ENCODE results near the gene FOXP1. TPM values are rescaled to one million over a fixed set of nuclear protein-coding genes. Genes with fewer than 3 reads are reported as not detected.

FOXP1 gene
- total RNA-seq, 2 experiments from 2014 or later: 203 to 205 TPM

DNA sequence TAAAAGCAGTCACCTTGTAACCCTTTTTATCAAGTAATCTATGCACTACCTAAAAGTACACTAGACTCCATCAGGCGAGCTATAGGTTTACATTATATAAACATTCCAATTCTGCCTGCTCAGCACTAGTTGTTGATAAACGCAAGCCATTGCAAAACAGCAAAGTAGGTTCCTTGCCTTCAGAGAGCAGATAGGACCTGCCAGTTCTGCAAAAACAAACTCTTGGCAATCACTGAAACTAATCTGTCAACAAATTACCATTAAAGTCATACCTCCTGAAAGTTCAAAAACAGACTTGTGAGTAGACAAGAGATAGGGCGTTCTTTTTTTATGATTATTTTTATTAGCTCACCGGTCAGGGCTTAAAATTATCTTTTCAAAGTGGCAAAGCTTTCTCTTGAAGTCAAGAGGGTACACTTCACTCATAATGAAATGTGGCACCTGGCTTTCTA, 392.5 kb downstream of the FOXP1 start:
- H3K27ac Mint-ChIP-seq: peak overlapping the region; percentile 66
- H3K36me3 Mint-ChIP-seq: peaks cover 74% of the 10 kb centered on the region
- no peaks in the 10 kb centered on the region for H3K27me3 Mint-ChIP-seq
- H3K4me3 Mint-ChIP-seq: no peak overlapping the region
- H3K9me3 Mint-ChIP-seq: peaks cover 5% of the 10 kb centered on the region
- no peak for DNase-seq
- peaks cover 72% of the 10 kb centered on the region for H3K4me1 Mint-ChIP-seq

DNA sequence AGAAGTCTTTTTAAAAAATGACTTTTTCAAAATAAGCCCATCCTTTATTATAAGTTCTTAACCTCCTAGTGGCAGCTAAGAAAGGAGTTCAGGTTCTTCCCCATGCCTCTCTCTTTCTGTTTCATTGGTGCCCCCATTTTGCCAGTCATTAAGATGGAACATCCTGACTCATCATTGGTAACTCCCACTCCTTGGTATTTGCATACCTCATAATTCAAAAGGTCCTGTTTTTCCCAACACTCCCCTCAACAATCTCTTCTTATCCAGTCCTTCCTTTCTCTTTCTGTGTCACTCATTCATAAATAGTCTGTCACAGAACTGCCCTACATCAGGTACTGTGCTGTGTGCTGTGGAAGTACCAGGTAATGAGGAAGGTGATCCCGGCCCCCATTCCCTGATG, 394.0 kb downstream of the FOXP1 start:
- H3K4me1 Mint-ChIP-seq: peaks cover 75% of the 10 kb centered on the region
- no peaks in the 10 kb centered on the region for H3K27me3 Mint-ChIP-seq
- H3K27ac Mint-ChIP-seq: peak overlapping the region; percentile 90
- peaks cover 5% of the 10 kb centered on the region for H3K9me3 Mint-ChIP-seq
- DNase-seq: peak; percentile 20
- peaks cover 75% of the 10 kb centered on the region for H3K36me3 Mint-ChIP-seq
- H3K4me3 Mint-ChIP-seq: peak overlapping the region; percentile 12

DNA sequence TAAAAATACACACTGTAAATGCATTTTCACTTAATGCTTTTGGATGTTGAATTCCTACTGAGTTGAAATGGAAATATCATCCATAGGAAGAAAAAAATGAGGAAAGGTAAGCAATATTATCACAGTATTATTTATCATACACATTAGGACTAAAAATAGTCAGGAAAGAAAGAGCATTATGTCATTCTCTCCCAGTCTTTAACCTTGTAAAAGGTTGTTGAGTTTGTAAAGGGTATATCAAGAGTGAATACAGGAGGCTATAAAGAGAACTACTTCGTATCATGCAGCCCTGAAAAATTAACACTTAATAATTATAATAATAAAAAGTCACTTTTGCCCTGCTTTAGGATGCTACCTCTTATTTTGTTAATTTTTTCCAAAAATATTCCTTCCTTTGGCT, 395.8 kb downstream of the FOXP1 start:
- Mint-ChIP-seq H3K9me3 (peaks cover 3% of the 10 kb centered on the region), H3K4me1 (peaks cover 64% of the 10 kb centered on the region), H3K27me3 (no peaks in the 10 kb centered on the region), H3K36me3 (peaks cover 75% of the 10 kb centered on the region), H3K4me3 (no peak overlapping the region), H3K27ac (peak overlapping the region; percentile 90)
- no peak for DNase-seq

DNA sequence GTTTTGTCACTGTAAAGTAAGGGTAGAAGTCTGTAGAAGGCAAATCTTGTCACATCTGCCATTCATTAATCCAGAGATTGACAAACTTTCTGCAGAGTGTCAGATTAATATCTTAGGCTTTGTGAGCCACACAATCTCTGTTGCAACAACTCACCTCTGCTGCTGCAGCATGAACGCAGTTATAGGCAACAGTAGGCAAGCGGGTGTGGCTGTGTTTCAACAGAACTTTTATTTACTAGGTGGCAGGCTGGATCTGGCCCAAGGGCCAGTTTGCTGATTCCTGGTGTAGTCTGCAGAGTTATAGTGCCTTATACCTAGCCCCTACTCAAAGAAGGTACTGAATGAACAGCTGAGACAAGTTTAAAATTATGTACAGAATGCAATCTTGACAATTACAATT, 396.7 kb downstream of the FOXP1 start:
- DNase-seq: no peak
- H3K27me3 Mint-ChIP-seq: no peaks in the 10 kb centered on the region
- H3K4me3 Mint-ChIP-seq: no peak overlapping the region
- peaks cover 66% of the 10 kb centered on the region for H3K36me3 Mint-ChIP-seq
- H3K9me3 Mint-ChIP-seq: peaks cover 3% of the 10 kb centered on the region
- peak overlapping the region; percentile 51 for H3K27ac Mint-ChIP-seq
- peaks cover 59% of the 10 kb centered on the region for H3K4me1 Mint-ChIP-seq

DNA sequence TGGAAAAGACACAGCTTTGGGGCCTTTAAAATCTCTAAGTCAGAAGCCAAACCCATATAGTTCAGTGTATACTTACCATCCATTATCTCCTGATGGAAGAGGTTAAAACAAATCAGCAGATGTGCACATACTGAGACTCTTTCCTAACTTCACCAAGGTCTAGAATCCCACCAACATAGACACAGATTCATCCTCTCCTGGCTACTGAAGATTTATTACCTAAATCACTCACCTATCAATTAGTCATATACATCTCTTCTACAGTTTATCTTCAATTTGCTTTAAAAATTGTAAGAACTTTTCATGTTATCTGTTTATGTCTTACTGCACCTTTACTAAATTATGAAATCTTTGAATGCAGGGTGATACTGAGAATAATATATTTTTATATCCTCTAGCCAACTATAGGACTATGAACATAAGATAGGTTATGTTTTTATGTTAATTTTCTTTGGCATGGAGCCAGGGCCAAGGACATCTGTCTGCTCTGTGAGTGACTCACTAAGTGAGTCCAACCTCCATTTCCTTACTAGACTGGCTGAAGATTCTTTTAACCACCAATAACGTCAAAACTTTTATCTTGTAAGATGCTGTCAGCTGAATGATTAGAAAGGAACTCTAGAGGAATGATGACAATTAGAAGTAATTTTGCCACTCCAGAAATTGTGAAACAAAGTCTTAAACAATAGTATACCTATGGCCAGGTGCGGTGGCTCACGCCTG, 397.6 kb downstream of the FOXP1 start:
- DNase-seq: no peak
- H3K4me3 Mint-ChIP-seq: no peak overlapping the region
- peaks cover 52% of the 10 kb centered on the region for H3K4me1 Mint-ChIP-seq
- peaks cover 68% of the 10 kb centered on the region for H3K36me3 Mint-ChIP-seq
- peak overlapping the region; percentile 76 for H3K27ac Mint-ChIP-seq
- H3K27me3 Mint-ChIP-seq: no peaks in the 10 kb centered on the region
- peaks cover 3% of the 10 kb centered on the region for H3K9me3 Mint-ChIP-seq

DNA sequence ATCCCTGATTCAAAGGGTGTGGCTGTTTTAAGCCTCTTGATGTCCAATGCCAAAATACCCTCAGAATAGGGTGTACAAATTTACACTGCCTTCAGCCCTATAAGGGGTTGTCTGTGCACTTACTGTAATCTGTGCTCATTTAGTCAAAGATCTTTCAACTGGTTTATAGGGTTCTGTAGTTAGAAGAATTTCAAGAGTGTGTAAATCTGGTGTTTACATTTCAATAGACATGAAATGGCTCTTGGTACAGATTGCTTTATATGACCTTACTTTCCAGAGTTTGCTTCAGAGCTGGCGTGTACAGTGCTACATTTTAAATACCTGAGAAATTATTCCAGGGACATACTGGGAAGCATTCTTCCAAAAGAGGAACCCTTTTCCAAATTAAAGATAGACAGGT, 399.3 kb downstream of the FOXP1 start:
- Mint-ChIP-seq H3K27ac (no peak overlapping the region), H3K9me3 (peaks cover 3% of the 10 kb centered on the region), H3K4me3 (no peak overlapping the region), H3K27me3 (no peaks in the 10 kb centered on the region), H3K36me3 (peaks cover 71% of the 10 kb centered on the region), H3K4me1 (peaks cover 51% of the 10 kb centered on the region)
- DNase-seq: no peak

DNA sequence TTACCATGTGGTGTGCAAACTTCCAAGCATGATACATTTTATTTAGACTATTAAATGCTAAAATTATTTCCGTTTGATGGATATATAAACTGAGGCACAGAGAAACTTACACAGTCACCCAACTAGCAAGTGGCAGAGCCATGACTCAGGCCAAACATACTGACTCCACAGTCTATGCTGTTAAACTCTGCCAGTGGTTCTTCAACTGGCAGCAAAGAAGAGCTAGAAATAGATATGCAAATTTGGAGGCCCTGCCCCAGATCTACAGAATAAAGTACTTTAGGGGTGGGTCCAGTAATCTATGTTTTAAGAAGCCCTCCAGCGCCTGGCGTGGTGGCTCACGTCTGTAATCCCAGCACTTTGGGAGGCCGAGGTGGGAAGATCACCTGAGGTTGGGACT, 400.0 kb downstream of the FOXP1 start:
- Mint-ChIP-seq H3K9me3 (no peaks in the 10 kb centered on the region), H3K27ac (peak overlapping the region; percentile 29), H3K4me3 (no peak overlapping the region), H3K27me3 (no peaks in the 10 kb centered on the region), H3K36me3 (peaks cover 67% of the 10 kb centered on the region), H3K4me1 (peaks cover 45% of the 10 kb centered on the region)
- no peak for DNase-seq

DNA sequence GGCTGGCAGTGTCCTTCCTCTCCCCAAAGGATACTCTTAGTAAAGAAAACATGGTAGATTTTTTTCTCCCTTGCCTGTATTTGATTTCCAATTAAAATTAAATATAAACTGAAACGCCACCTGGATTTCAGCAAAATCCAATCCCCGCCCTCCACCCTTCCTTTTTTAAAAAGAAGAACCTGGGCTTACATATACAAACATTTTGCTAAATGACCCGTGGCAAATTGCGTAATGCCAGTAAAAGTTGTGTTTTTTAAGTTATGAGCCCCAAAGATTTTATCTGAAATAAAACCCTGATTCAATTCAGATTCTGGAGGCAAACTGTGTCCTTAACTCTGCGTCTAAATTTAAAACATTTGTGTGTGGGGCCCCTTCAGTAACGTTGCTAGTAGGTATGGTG, 403.0 kb downstream of the FOXP1 start:
- H3K27me3 Mint-ChIP-seq: no peaks in the 10 kb centered on the region
- H3K4me3 Mint-ChIP-seq: no peak overlapping the region
- H3K27ac Mint-ChIP-seq: peak overlapping the region; percentile 10
- no peak for DNase-seq
- H3K4me1 Mint-ChIP-seq: peaks cover 43% of the 10 kb centered on the region
- no peaks in the 10 kb centered on the region for H3K9me3 Mint-ChIP-seq
- peaks cover 65% of the 10 kb centered on the region for H3K36me3 Mint-ChIP-seq

DNA sequence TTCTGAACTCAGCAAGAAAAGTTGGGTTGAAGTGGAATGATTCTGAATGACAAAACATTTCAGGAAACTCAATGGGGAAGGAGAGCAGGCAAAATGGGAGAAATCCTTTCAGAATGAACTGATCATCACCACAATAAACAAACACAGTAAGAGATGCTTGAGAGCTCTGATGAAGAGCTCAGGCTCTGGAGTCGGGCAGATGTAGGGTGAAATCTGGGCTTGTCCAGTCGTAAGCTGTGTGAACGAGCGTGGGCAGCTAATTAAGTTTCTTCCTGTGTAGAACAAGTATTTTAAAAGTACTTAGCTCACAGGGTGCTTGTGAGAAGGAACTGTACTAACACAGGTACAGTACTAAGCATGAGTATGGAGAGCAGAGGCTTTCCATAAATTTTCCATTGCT, 406.2 kb downstream of the FOXP1 start:
- peaks cover 65% of the 10 kb centered on the region for H3K36me3 Mint-ChIP-seq
- H3K4me3 Mint-ChIP-seq: no peak overlapping the region
- peak overlapping the region; percentile 22 for H3K27ac Mint-ChIP-seq
- DNase-seq: no peak
- peaks cover 56% of the 10 kb centered on the region for H3K4me1 Mint-ChIP-seq
- no peaks in the 10 kb centered on the region for H3K9me3 Mint-ChIP-seq
- no peaks in the 10 kb centered on the region for H3K27me3 Mint-ChIP-seq

DNA sequence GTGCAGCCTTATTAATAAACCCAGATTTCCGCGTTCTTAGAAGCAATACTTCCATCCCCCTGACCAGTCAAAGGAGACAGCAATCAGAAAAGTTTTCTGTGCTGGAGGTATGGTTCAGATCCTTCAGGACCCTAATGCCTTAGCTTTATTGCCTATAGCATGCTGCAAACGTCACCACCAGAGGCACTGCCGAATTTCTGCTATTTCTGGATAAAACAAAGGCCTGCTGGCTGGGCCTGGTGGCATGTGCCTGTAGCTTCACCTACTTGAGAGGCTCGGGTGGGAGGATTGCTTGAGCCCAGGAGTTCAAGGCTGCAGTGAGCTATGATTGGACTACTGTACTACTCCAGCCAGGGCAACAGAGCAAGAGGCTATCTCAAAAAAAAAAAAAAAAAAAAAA, 407.2 kb downstream of the FOXP1 start:
- DNase-seq: no peak
- Mint-ChIP-seq H3K27ac (no peak overlapping the region), H3K4me1 (peaks cover 60% of the 10 kb centered on the region), H3K9me3 (no peaks in the 10 kb centered on the region), H3K27me3 (no peaks in the 10 kb centered on the region), H3K4me3 (no peak overlapping the region), H3K36me3 (peaks cover 68% of the 10 kb centered on the region)

DNA sequence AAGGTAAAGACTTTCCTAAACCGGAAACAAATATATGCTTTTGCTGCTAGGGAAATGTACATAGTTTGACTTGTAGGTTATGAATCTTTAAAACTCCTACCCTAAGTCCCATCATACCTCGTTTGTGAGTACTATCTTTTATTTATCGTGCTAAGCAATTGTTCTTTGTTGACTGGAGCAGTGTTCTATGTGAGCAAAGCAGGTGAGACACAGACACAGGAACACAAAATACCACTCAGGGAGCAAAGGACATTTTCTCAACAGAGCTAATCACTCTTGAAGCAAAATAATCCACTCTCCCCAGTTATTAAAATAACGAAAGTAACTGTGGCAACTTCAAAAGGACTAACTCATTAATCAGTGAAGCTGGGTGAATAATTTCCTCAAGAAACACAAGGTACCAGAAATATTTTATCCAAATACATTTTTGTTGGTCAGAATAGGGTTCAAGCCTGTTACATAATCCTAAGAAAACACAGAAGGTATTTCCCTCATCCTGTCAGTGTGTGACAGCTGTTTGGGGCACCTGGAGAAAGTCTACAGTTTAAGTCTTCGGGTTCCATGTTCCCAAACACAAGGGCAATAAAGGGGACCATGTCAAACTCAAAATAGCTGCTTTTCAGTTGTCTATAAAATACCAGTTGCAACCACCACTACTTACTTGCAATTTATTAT, 407.7 kb downstream of the FOXP1 start:
- no peak overlapping the region for H3K4me3 Mint-ChIP-seq
- H3K27me3 Mint-ChIP-seq: no peaks in the 10 kb centered on the region
- peaks cover 58% of the 10 kb centered on the region for H3K4me1 Mint-ChIP-seq
- H3K27ac Mint-ChIP-seq: peak overlapping the region; percentile 60
- H3K36me3 Mint-ChIP-seq: peaks cover 68% of the 10 kb centered on the region
- no peak for DNase-seq
- no peaks in the 10 kb centered on the region for H3K9me3 Mint-ChIP-seq

DNA sequence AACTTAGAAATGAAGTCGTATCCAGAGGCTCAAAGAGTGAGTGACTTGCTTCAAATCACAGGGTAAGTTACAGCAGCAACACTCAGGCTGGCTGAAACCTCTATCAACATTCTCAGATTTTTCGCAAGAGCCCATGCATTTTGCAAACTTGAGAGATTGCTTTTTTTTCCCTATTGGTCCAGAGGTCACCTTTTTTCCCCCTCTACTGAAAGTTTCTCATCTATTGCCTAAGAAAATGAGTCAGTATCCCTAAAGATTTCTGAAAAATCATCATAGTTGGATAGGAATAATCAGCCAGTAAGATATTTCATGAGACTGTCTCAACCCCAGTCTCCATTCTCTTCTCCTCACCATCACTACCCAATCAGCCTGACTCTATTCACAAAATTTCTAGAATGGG, 410.6 kb downstream of the FOXP1 start:
- Mint-ChIP-seq H3K9me3 (no peaks in the 10 kb centered on the region), H3K27me3 (no peaks in the 10 kb centered on the region), H3K4me1 (peaks cover 72% of the 10 kb centered on the region), H3K36me3 (peaks cover 70% of the 10 kb centered on the region), H3K27ac (peak overlapping the region; percentile 72), H3K4me3 (no peak overlapping the region)
- no peak for DNase-seq

DNA sequence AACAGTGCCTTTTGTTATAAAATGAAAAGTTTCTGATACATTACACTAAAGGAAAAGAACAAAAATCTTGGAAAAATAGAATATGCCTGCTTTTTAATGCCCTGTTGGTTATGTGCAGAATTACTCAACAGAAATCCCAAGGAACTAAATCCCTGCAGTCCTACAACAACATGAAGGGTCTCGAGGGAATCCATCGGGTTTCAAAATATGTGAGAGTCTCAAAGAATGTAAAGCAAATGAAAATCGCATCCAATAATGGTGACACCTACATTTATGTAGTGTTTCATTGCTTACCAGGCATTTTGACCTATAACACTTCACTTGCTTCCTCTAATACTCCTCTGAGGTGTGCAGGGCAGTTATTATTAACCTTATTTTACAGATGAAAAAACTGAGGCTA, 411.3 kb downstream of the FOXP1 start:
- H3K4me3 Mint-ChIP-seq: no peak overlapping the region

DNA sequence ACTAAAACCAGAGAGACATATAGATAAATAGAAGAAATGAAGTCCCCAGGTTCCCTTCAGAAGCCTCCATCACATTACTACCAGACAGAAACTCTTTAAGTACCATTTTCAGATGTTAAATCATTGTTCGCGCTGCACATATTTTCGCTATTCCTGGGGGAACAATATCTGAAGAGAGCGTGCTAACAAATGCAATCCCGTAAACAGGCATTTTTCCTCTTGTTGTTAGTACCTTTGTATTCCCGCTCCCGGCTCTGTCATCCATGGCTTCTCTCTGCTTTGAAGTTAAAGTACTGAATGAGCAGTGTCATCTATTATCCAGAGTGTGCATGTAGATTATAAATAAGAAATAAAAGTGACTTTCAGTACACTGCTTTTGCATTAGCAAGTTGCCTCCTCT, 412.3 kb downstream of the FOXP1 start:
- Mint-ChIP-seq H3K27ac (no peak overlapping the region), H3K4me3 (no peak overlapping the region), H3K4me1 (peaks cover 75% of the 10 kb centered on the region), H3K36me3 (peaks cover 70% of the 10 kb centered on the region), H3K9me3 (peaks cover 8% of the 10 kb centered on the region), H3K27me3 (no peaks in the 10 kb centered on the region)
- DNase-seq: no peak

More for the DNA sequence above, 411.3 kb downstream of the FOXP1 start:
- Mint-ChIP-seq H3K4me1 (peaks cover 71% of the 10 kb centered on the region), H3K9me3 (peaks cover under 1% of the 10 kb centered on the region), H3K27ac (no peak overlapping the region), H3K36me3 (peaks cover 69% of the 10 kb centered on the region), H3K27me3 (no peaks in the 10 kb centered on the region)
- DNase-seq: no peak

DNA sequence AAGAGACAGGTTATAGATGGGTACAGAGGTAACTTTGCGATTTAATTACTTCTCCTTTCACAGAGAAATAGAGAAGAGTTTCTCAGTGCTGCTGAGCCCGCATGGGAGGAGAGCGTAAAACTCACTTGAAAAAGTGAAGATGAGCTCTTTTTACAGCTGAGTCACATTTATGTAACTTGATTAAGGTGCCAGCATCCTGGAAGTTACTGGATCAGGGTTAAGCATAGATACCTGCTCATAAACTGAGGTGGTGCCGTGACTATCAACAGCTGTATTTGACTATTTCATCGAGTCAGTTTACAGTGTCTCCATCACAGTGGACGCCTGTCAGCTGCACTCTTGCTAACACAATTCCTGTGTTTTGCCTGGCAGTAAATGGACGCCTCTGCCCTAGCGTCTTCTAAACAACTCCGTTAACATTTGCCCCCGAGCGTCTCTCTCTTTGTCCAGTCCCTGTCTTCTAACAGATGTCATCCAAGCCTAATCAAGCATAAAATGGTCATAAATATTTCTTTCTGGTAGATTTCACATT, 414.6 kb downstream of the FOXP1 start:
- Mint-ChIP-seq H3K9me3 (peaks cover 15% of the 10 kb centered on the region), H3K4me1 (peaks cover 64% of the 10 kb centered on the region), H3K27ac (peak overlapping the region; percentile 72)

More for the DNA sequence above, 414.6 kb downstream of the FOXP1 start:
- Mint-ChIP-seq H3K4me3 (no peak overlapping the region), H3K27me3 (no peaks in the 10 kb centered on the region), H3K36me3 (peaks cover 74% of the 10 kb centered on the region)
- no peak for DNase-seq

Measured in activated naive CD8-positive, alpha-beta T cell treated with anti-CD3 and anti-CD28 coated beads for 36 hours (primary cell).